Thyroid gland (tissue), 4 donors: ENCODE data around the gene BLOC1S6. TPM values are rescaled to one million over a fixed set of nuclear protein-coding genes. Genes with fewer than 3 reads are reported as not detected.
A peak's percentile ranks its signal among the peaks of the same experiment; 100 is the strongest.

Experiments used
- DNase-seq, 2 donors: peaks; one replicate each; pipeline ENCODE4 v3.0.0-alpha.2; 2019
- H3K27ac ChIP-seq, 3 donors: fragments of 200-600 bp; sonication (generic); 1 replicate in 2 of 3; 2 replicates in 1 of 3; pipeline ENCODE4 v1.5.1; 2016 to 2019; ENCODE audit warnings: mild to moderate bottlenecking in 1 of 3, moderate library complexity in 1 of 3
- H3K27me3 ChIP-seq: fragments of 200-600 bp; sonication (generic); one replicate; pipeline ENCODE4 v1.5.1; 2019
- H3K36me3 ChIP-seq, 2 donors: fragments of 200-600 bp; sonication (generic); one replicate each; pipeline ENCODE4 v1.5.1; 2016 to 2019
- H3K4me1 ChIP-seq, 2 donors: fragments of 200-600 bp; sonication (generic); one replicate each; pipeline ENCODE4 v1.5.1; 2017 to 2019
- H3K4me3 ChIP-seq, 3 donors: fragments of 200-600 bp; sonication (generic); replicated peaks in 1 of 3; 1 replicate in 2 of 3; 2 replicates in 1 of 3; pipeline ENCODE4 v1.5.1; 2016; ENCODE audit warnings: mild to moderate bottlenecking in 1 of 3
- H3K9me3 ChIP-seq: fragments of 200-600 bp; sonication (generic); one replicate; pipeline ENCODE4 v1.5.1; 2017
- CTCF ChIP-seq, 6 experiments: fragments of 200-600 bp in 3 of 6; fragments of 450-650 bp in 3 of 6; sonication (generic) in 3 of 6; IDR thresholded peaks; one replicate each; pipeline ENCODE4 v1.5.1; 2016 to 2019; ENCODE audit warnings: antibody characterized with exemption in 6 of 6, mild to moderate bottlenecking in 2 of 6, inconsistent platforms in 1 of 6, moderate library complexity in 1 of 6
- POLR2A ChIP-seq, 2 donors: fragments of 450-650 bp; IDR thresholded peaks; one replicate each; pipeline ENCODE4 v1.6.1; 2017; ENCODE audit warnings: antibody characterized with exemption in 2 of 2, mild to moderate bottlenecking in 2 of 2, moderate library complexity in 1 of 2
- WGBS, 2 donors: methylation state at CpG; one replicate each; pipeline ENCODE4 v1.1.5; 2017; 5-methylcytosine and 5-hydroxymethylcytosine counted together
- intact Hi-C: fragments of 100-400 bp; cut with DNase I; formaldehyde crosslinking; loops from one replicate; pipeline ENCODE4 v1.15.1; 2023
- total RNA-seq, 4 donors: library from RNA; depleted of rRNA; stranded (reverse); fragments of >200 nt; gene quantifications; one replicate each; pipeline ENCODE4 v1.2.3, GENCODE V29; 2016

BLOC1S6 gene, protein sequence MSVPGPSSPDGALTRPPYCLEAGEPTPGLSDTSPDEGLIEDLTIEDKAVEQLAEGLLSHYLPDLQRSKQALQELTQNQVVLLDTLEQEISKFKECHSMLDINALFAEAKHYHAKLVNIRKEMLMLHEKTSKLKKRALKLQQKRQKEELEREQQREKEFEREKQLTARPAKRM
- 10 to 100 TPM; 59.7 to 88.7 (median 82.6) TPM for total RNA-seq

GRCh38 chr15:45587095-45587862 is at the start of gene BLOC1S6:
Gene BLOC1S6 (plus strand): TSS chr15:45587379. CDS start chr15:45587444, 65 bp downstream.
- 0 to 1% methylated on average over 11 to 37 of the region's 62 CpGs for WGBS, 2 donors
- intact Hi-C loops, result no loop called here
- Histone ChIP-seq H3K27me3 (no peaks in the 10 kb centered on the region), H3K4me1 (peaks cover 22 to 41% of the 10 kb centered on the region in 2 donors), H3K9me3 (no peaks in the 10 kb centered on the region), H3K27ac (peak within 1 kb of the TSS; percentile 99 to 100 (median 99)), H3K4me3 (peak within 1 kb of the TSS; percentile 34 to 99 (median 67)), H3K36me3 (no peaks in the 10 kb centered on the region)
- peak; percentile 87 to 89 for DNase-seq
- TF ChIP-seq POLR2A (IDR thresholded peaks at IDR 0.05), result peak; percentile 37 to 87
- TF ChIP-seq CTCF (IDR thresholded peaks at IDR 0.05), result peak in 1 of 6 experiments; percentile 10

DNA sequence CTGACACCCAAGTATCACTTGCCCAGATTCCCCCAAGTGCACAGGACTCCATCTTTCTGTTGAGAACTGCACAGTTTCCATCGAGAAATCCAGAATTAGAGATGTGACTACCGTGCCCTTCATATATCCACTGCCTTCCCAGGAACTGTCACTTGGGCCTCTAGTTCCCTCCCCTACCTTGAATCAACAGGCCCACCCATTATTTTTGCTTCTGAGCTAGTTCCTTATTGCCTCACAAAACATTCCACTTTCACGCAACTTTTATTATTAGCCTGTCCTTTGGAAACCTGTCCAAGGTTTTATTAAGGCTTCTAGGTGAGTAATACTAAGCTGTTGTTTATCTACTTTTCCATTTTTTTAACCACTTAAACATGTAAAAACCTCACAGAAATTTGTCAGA is 47.5 kb upstream of the BLOC1S6 start:
- no peak for DNase-seq
- TF ChIP-seq POLR2A (IDR thresholded peaks at IDR 0.05) (no peak), CTCF (IDR thresholded peaks at IDR 0.05) (no peak)
- intact Hi-C loops, result no loop called here
- no peaks in the 10 kb centered on the region for H3K27me3 ChIP-seq
- no peak overlapping the region for H3K4me3 ChIP-seq
- no peaks in the 10 kb centered on the region for H3K4me1 ChIP-seq
- WGBS, 2 donors, result 97 to 98% methylated on average over 3 of the region's 3 CpGs
- H3K9me3 ChIP-seq, result no peaks in the 10 kb centered on the region
- no peak overlapping the region for H3K27ac ChIP-seq
- no peaks in the 10 kb centered on the region for H3K36me3 ChIP-seq

DNA sequence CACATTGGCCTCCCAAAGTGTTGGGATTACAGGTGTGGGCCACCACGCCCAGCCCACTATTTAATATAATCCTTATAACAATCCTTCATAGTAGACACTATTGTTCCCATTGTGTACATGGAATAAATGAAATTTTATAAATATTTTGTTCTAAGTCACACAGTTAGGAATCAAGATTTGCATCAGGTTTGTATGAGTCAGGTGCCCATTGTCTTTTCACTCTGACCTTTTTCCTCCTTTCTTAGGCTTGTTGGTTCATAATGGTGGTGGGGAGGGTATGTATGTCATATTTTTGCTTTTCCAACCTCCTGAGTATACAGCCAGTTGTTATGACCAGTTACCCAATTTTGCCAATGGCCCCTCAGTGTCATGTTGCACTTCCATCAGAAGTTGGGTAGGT is 46.6 kb upstream of the BLOC1S6 start:
- H3K4me3 ChIP-seq, result no peak overlapping the region
- H3K27ac ChIP-seq, result no peak overlapping the region
- H3K36me3 ChIP-seq, result no peaks in the 10 kb centered on the region
- intact Hi-C loops, result no loop called here
- no peaks in the 10 kb centered on the region for H3K4me1 ChIP-seq
- 88 to 96% methylated on average over 1 of the region's 1 CpG for WGBS, 2 donors
- no peak for DNase-seq
- no peaks in the 10 kb centered on the region for H3K9me3 ChIP-seq
- H3K27me3 ChIP-seq, result no peaks in the 10 kb centered on the region
- TF ChIP-seq CTCF (IDR thresholded peaks at IDR 0.05) (no peak), POLR2A (IDR thresholded peaks at IDR 0.05) (no peak)

DNA sequence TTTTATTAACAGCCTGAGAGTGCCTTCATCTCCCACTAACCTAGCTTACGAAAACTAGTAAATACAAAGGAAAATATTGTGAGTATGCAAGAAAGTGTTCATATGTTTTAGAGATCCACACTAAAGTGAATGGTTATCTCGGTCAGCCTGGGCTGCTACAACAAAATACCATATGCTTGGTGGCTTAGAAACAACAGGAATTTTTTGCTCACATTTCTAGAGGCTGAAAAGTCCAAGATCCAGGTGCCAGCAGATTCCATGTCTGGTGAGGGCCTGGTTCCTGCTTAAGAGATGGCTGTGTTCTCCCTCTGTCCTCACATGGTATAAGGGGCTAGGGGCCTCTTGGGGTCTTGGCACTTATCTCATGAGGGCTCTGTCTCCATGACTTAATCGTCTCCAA is 44.1 kb upstream of the BLOC1S6 start:
- WGBS, 2 donors, result 86 to 87% methylated on average over 3 of the region's 3 CpGs
- DNase-seq, result no peak

More for the DNA sequence above, 44.1 kb upstream of the BLOC1S6 start:
- H3K4me3 ChIP-seq, result no peak overlapping the region
- no peaks in the 10 kb centered on the region for H3K27me3 ChIP-seq
- intact Hi-C loops, result no loop called here
- TF ChIP-seq POLR2A (IDR thresholded peaks at IDR 0.05) (no peak), CTCF (IDR thresholded peaks at IDR 0.05) (no peak)
- no peak overlapping the region for H3K27ac ChIP-seq
- no peaks in the 10 kb centered on the region for H3K9me3 ChIP-seq
- H3K4me1 ChIP-seq, result no peaks in the 10 kb centered on the region
- no peaks in the 10 kb centered on the region for H3K36me3 ChIP-seq
